GM18505 (cell line): ENCODE results near the gene TLR1.
"Not testable (repeated sequence)": the region's sequence is repeated elsewhere in the genome, so short reads cannot be mapped to it uniquely, and the experiment has no call there.

Experiments
- ATAC-seq: cut with Tn5 transposase; IDR thresholded peaks from one replicate; pipeline ENCODE4 v1.9.1; 2021; ENCODE audit not compliant: unreplicated experiment
- POLR2A ChIP-seq: IDR thresholded peaks from 4 replicates; pipeline ENCODE4 v1.6.1; 2011; ENCODE audit warnings: borderline replicate concordance; ENCODE audit not compliant: insufficient read depth, insufficient read length; ENCODE audit errors: extremely low read depth

TLR1 gene

GRCh38 chr4:38821739-38822138, 17.1 kb upstream of the TLR1 start:
- ATAC-seq: no peak
- no peak for TF ChIP-seq POLR2A

- peak; percentile 44 for ATAC-seq
- peak; percentile 30 for TF ChIP-seq POLR2A
Observed at GRCh38 chr4:38820329-38821061, 15.9 kb upstream of the TLR1 start.

- TF ChIP-seq POLR2A: no peak
- ATAC-seq: no peak
Observed at GRCh38 chr4:38819569-38819968, 15.0 kb upstream of the TLR1 start.

GRCh38 chr4:38818441-38818976, 13.9 kb upstream of the TLR1 start:
- TF ChIP-seq POLR2A: no peak
- peak; percentile 49 for ATAC-seq

- no peak for TF ChIP-seq POLR2A
- ATAC-seq: no peak
Observed at GRCh38 chr4:38815885-38816782, 11.5 kb upstream of the TLR1 start.

GRCh38 chr4:38814386-38814785, 9.8 kb upstream of the TLR1 start:
- TF ChIP-seq POLR2A: no peak
- no peak for ATAC-seq

- ATAC-seq: no peak
- no peak for TF ChIP-seq POLR2A
Observed at GRCh38 chr4:38811297-38811696, 6.7 kb upstream of the TLR1 start.

GRCh38 chr4:38807462-38807861, 2.9 kb upstream of the TLR1 start:
- ATAC-seq: not testable (repeated sequence)

- not testable (repeated sequence) for ATAC-seq
Observed at GRCh38 chr4:38806251-38806650, 1.7 kb upstream of the TLR1 start.

GRCh38 chr4:38805530-38806145, 1.0 kb upstream of the TLR1 start:
- peak; percentile 80 for ATAC-seq
- TF ChIP-seq POLR2A: peak; percentile 60

- no peak for TF ChIP-seq POLR2A
- ATAC-seq: peak; percentile 52
Observed at GRCh38 chr4:38803833-38804653, 548 bp downstream of the TLR1 start.

- TF ChIP-seq POLR2A: no peak
- ATAC-seq: no peak
Observed at GRCh38 chr4:38802561-38803355, 1.8 kb downstream of the TLR1 start.
